ENCODE results near the gene MARCKSL1.
A peak's percentile ranks its signal among the peaks of the same experiment; 100 is the strongest.
"Not testable (repeated sequence)": the region's sequence is repeated elsewhere in the genome, so short reads cannot be mapped to it uniquely, and the experiment has no call there.

Gene MARCKSL1

GRCh38 chr1:32332290-32333079 is 3.5 kb downstream of the MARCKSL1 start:
- no peak for DNase-seq (ENCODE audit: low read depth)

GRCh38 chr1:32331549-32331948 is 4.5 kb downstream of the MARCKSL1 start:
- no peak for DNase-seq (ENCODE audit: low read depth)

- no peak for DNase-seq (ENCODE audit: low read depth)
Measured at GRCh38 chr1:32330558-32331151, 5.4 kb downstream of the MARCKSL1 start.

- DNase-seq (ENCODE audit: low read depth): no peak
Measured at GRCh38 chr1:32329931-32330466, 6.0 kb downstream of the MARCKSL1 start.

GRCh38 chr1:32327204-32327603 is 8.8 kb downstream of the MARCKSL1 start:
- DNase-seq (ENCODE audit: low read depth): no peak

GRCh38 chr1:32321712-32322291 is 14.2 kb downstream of the MARCKSL1 start:
- no peak for DNase-seq (ENCODE audit: low read depth)

GRCh38 chr1:32318127-32318869 is 17.7 kb downstream of the MARCKSL1 start:
- DNase-seq (ENCODE audit: low read depth): no peak

- no peak for DNase-seq (ENCODE audit: low read depth)
Measured at GRCh38 chr1:32316903-32317277, 19.1 kb downstream of the MARCKSL1 start.

- DNase-seq (ENCODE audit: low read depth): no peak
Measured at GRCh38 chr1:32311709-32312393, 24.2 kb downstream of the MARCKSL1 start.

- DNase-seq (ENCODE audit: low read depth): no peak
Measured at GRCh38 chr1:32309960-32310359, 26.1 kb downstream of the MARCKSL1 start.

- DNase-seq (ENCODE audit: low read depth): no peak
Measured at GRCh38 chr1:32307324-32307723, 28.7 kb downstream of the MARCKSL1 start.

GRCh38 chr1:32305310-32305709 is 30.7 kb downstream of the MARCKSL1 start:
- DNase-seq (ENCODE audit: low read depth): no peak

- no peak for DNase-seq (ENCODE audit: low read depth)
Measured at GRCh38 chr1:32303997-32304622, 31.9 kb downstream of the MARCKSL1 start.

- no peak for DNase-seq (ENCODE audit: low read depth)
Measured at GRCh38 chr1:32303358-32303757, 32.7 kb downstream of the MARCKSL1 start.

GRCh38 chr1:32299327-32299726 is 36.7 kb downstream of the MARCKSL1 start:
- no peak for DNase-seq (ENCODE audit: low read depth)

GRCh38 chr1:32298211-32298610 is 37.8 kb downstream of the MARCKSL1 start:
- DNase-seq (ENCODE audit: low read depth): not testable (repeated sequence)

GRCh38 chr1:32291708-32292538 is 44.1 kb downstream of the MARCKSL1 start, which contains the start of gene HDAC1:
TSS of gene HDAC1 (plus strand) at chr1:32292083. CDS start at chr1:32292170, 87 bp downstream.
- peak; percentile 97 for DNase-seq (ENCODE audit: low read depth)

GRCh38 chr1:32291145-32291707 is 44.8 kb downstream of the MARCKSL1 start:
- no peak for DNase-seq (ENCODE audit: low read depth)

GRCh38 chr1:32289256-32289655 is 46.8 kb downstream of the MARCKSL1 start:
- no peak for DNase-seq (ENCODE audit: low read depth)

GRCh38 chr1:32286763-32287162 is 49.3 kb downstream of the MARCKSL1 start:
- no peak for DNase-seq (ENCODE audit: low read depth)
